Uterus (tissue), 2 donors: Measurements from ENCODE around the gene NEURL1.

Experiments
- POLR2A ChIP-seq, 2 donors: fragments of 450-650 bp; IDR thresholded peaks; one replicate each; pipeline ENCODE4 v1.6.1; 2016; ENCODE audit warnings: antibody characterized with exemption in 2 of 2, mild to moderate bottlenecking in 1 of 2, moderate library complexity in 1 of 2
- TF ChIP-seq, protein P1 (sequence below), 4 experiments: fragments of 200-600 bp in 2 of 4; fragments of 450-650 bp in 2 of 4; sonication (generic) in 2 of 4; IDR thresholded peaks; one replicate each; pipeline ENCODE4 v1.5.1; 2016 to 2019; ENCODE audit warnings: antibody characterized with exemption in 4 of 4, mild to moderate bottlenecking in 2 of 4, moderate library complexity in 1 of 4

- TF ChIP-seq, protein P1, sequence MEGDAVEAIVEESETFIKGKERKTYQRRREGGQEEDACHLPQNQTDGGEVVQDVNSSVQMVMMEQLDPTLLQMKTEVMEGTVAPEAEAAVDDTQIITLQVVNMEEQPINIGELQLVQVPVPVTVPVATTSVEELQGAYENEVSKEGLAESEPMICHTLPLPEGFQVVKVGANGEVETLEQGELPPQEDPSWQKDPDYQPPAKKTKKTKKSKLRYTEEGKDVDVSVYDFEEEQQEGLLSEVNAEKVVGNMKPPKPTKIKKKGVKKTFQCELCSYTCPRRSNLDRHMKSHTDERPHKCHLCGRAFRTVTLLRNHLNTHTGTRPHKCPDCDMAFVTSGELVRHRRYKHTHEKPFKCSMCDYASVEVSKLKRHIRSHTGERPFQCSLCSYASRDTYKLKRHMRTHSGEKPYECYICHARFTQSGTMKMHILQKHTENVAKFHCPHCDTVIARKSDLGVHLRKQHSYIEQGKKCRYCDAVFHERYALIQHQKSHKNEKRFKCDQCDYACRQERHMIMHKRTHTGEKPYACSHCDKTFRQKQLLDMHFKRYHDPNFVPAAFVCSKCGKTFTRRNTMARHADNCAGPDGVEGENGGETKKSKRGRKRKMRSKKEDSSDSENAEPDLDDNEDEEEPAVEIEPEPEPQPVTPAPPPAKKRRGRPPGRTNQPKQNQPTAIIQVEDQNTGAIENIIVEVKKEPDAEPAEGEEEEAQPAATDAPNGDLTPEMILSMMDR (IDR thresholded peaks at IDR 0.05) = no peak
- TF ChIP-seq POLR2A (IDR thresholded peaks at IDR 0.05) = no peak
Observed at GRCh38 chr10:103632247-103632642, 138.7 kb downstream of the NEURL1 start.
